ENCODE measurements around the gene AATK. TPM values are rescaled to one million over a fixed set of nuclear protein-coding genes. Genes with fewer than 3 reads are reported as not detected.
A peak's percentile ranks its signal among the peaks of the same experiment; 100 is the strongest.

Gene AATK
- total and polyA plus RNA-seq, 2 of the 13 experiments (the other 11 are each of a cell fraction or from before 2014, with no cell fraction given) = 2.9 to 8.4 TPM

GRCh38 chr17:81119223-81120148 is 46.5 kb downstream of the AATK start (continued):
- TF ChIP-seq HNF1A (IDR thresholded peaks at IDR 0.05; ENCODE audit: low read depth) (no peak), HNF1A (CRISPR knock-in tag; IDR thresholded peaks at IDR 0.05; ENCODE audit: borderline replicate concordance) (no peak), ZSCAN5A (CRISPR knock-in tag; IDR thresholded peaks at IDR 0.05; ENCODE audit: borderline replicate concordance) (no peak), ZNF329 (CRISPR knock-in tag; IDR thresholded peaks at IDR 0.05; ENCODE audit: low read depth) (no peak), ZNF552 (CRISPR knock-in tag; IDR thresholded peaks at IDR 0.05; ENCODE audit: borderline replicate concordance) (no peak), HMG20A (CRISPR knock-in tag; IDR thresholded peaks at IDR 0.05; ENCODE audit: borderline replicate concordance) (no peak), ZFP36L2 (CRISPR knock-in tag; IDR thresholded peaks at IDR 0.05) (no peak), PRDM15 (CRISPR knock-in tag; IDR thresholded peaks at IDR 0.05) (no peak), ZEB1 (IDR thresholded peaks at IDR 0.05; ENCODE audit: insufficient replicate concordance, low read depth) (no peak), KDM2A (CRISPR knock-in tag; IDR thresholded peaks at IDR 0.05; ENCODE audit: borderline replicate concordance, low read depth) (peak; percentile 28; the same call in 1 of the 2 replicates), ZNF639 (CRISPR knock-in tag; conservative IDR thresholded peaks at IDR 0.05) (no peak), HNF4G (IDR thresholded peaks at IDR 0.05; ENCODE audit: borderline replicate concordance, low read depth, low read length) (no peak), HNF4G (CRISPR knock-in tag; IDR thresholded peaks at IDR 0.05; ENCODE audit: borderline replicate concordance, low read depth) (no peak), ZNF644 (CRISPR knock-in tag; IDR thresholded peaks at IDR 0.05; ENCODE audit: low read depth) (no peak), RBFOX2 (IDR thresholded peaks at IDR 0.05; ENCODE audit: low read depth, low read length) (no peak), ZNF432 (CRISPR knock-in tag; IDR thresholded peaks at IDR 0.05; ENCODE audit: borderline replicate concordance) (no peak), DPF2 (CRISPR knock-in tag; IDR thresholded peaks at IDR 0.05; ENCODE audit: borderline replicate concordance, low read depth) (no peak), EHMT2 (IDR thresholded peaks at IDR 0.05; ENCODE audit: borderline replicate concordance, low read depth, low read length) (no peak)

Data from HepG2 (cell line).